Ovary (tissue), 9 donors: ENCODE measurements around the gene NAA30. TPM values are rescaled to one million over a fixed set of nuclear protein-coding genes. Genes with fewer than 3 reads are reported as not detected.
"Not testable (repeated sequence)": the region's sequence is repeated elsewhere in the genome, so short reads cannot be mapped to it uniquely, and the experiment has no call there.

Experiments used
- DNase-seq, 5 donors: peaks; one replicate each; pipeline ENCODE4 v3.0.0-alpha.2; 2019 to 2020
- H3K27ac ChIP-seq, 2 donors: fragments of 200-600 bp; one replicate each; pipeline versions ENCODE4 v1.5.1 to v1.8.0; 2019 to 2022
- H3K27me3 ChIP-seq: fragments of 200-600 bp; one replicate; pipeline ENCODE4 v1.8.0; 2022
- H3K36me3 ChIP-seq: fragments of 200-600 bp; sonication (generic); one replicate; pipeline ENCODE4 v1.5.1; 2019
- H3K4me1 ChIP-seq: one replicate; pipeline ENCODE4 v1.8.1; 2013; ENCODE audit warnings: mild to moderate bottlenecking, moderate library complexity; ENCODE audit not compliant: insufficient read depth
- H3K4me3 ChIP-seq: fragments of 200-600 bp; sonication (generic); one replicate; pipeline ENCODE4 v1.5.1; 2017
- H3K9me3 ChIP-seq, 2 donors: fragments of 200-600 bp in 1 of 2; sonication (generic) in 1 of 2; one replicate each; pipeline versions ENCODE4 v1.5.1 to v1.8.1; 2013 to 2019; ENCODE audit warnings: mild to moderate bottlenecking in 1 of 2, moderate library complexity in 1 of 2
- CTCF ChIP-seq, 3 donors: fragments of 450-650 bp in 2 of 3; fragments of 200-600 bp in 1 of 3; IDR thresholded peaks; one replicate each; pipeline versions ENCODE4 v1.5.1 to v1.8.0; 2016 to 2022; ENCODE audit warnings: antibody characterized with exemption in 3 of 3, mild to moderate bottlenecking in 1 of 3
- EP300 ChIP-seq: sonication (generic); formaldehyde crosslinking; IDR thresholded peaks from one replicate; pipeline ENCODE4 v1.6.1; 2017; ENCODE audit warnings: antibody characterized with exemption
- POLR2A ChIP-seq: fragments of 450-650 bp; IDR thresholded peaks from one replicate; pipeline ENCODE4 v1.6.1; 2017; ENCODE audit warnings: antibody characterized with exemption, mild to moderate bottlenecking, moderate library complexity
- WGBS, 3 donors: extraction: QIAGEN DNeasy Blood & Tissue Kit in 1 of 3; methylation state at CpG; one replicate each; pipeline versions ENCODE4 v1.1.5 to v1.1.7; 2013 to 2017; 5-methylcytosine and 5-hydroxymethylcytosine counted together
- intact Hi-C, 4 donors: fragments of 100-400 bp; cut with DNase I; formaldehyde crosslinking; loops; one replicate each; pipeline versions ENCODE4 v1.11.0 to v1.15.1; 2022 to 2023
- polyA plus RNA-seq, 2 donors: library from polyadenylated mRNA; stranded (reverse); fragments of 200-250 nt in 1 of 2; fragments of 350-450 nt in 1 of 2; fragmentation: Illumina TruSeq in 1 of 2; extraction: RNeasy Lipid Tissue Mini Kit (QIAGEN cat#74804) in 1 of 2; gene quantifications; one replicate each; pipeline ENCODE4 v1.2.3, GENCODE V29; 2013 to 2014
- total RNA-seq, 7 donors: library from RNA; depleted of rRNA in 2 of 7; stranded (reverse); fragments of >200 nt in 2 of 7; fragmentation: NEBNext Ultra II Directional in 3 of 7; extraction: Animal tissue kit (Norgen Biotek cat#: 25700) in 3 of 7; gene quantifications; one replicate each; pipeline versions ENCODE4 v1.1.0 to v1.2.4, GENCODE V29; 2016 to 2023
- donor health status: DM: no; HTN: no; CAD: no; lungs with moderate emphysema.
- donor health status: DM: no; HTN: no; CAD: no.
- donor health status: Bipolar disorder and iron deficiency.
- donor health status: DM: yes; HTN: yes; CAD: no.
- donor health status: DM: no; HTN: no; CAD: no.
- donor health status: DM: yes; HTN: yes; CAD: no.

Gene NAA30
- total and polyA plus RNA-seq, 9 donors: 9.4 to 29.4 (median 17.1) TPM

GRCh38 chr14:57352396-57353170 is 37.8 kb upstream of the NAA30 start:
- no peak for TF ChIP-seq POLR2A
- TF ChIP-seq CTCF (IDR thresholded peaks at IDR 0.05): no peak
- no peak for TF ChIP-seq EP300
- Histone ChIP-seq H3K36me3 (no peaks in the 10 kb centered on the region), H3K27ac (no peak overlapping the region), H3K27me3 (no peaks in the 10 kb centered on the region), H3K9me3 (no peaks in the 10 kb centered on the region), H3K4me1 (no peaks in the 10 kb centered on the region), H3K4me3 (no peak overlapping the region)
- DNase-seq: no peak
- intact Hi-C loops: no loop called here
- WGBS, 3 donors: 30 to 44% (median 34%) methylated on average over 9 of the region's 9 CpGs

GRCh38 chr14:57355081-57355800 is 35.1 kb upstream of the NAA30 start:
- DNase-seq: no peak
- Histone ChIP-seq H3K9me3 (no peaks in the 10 kb centered on the region), H3K4me1 (no peaks in the 10 kb centered on the region), H3K27me3 (no peaks in the 10 kb centered on the region), H3K4me3 (no peak overlapping the region), H3K36me3 (no peaks in the 10 kb centered on the region), H3K27ac (no peak overlapping the region)
- TF ChIP-seq POLR2A: no peak
- no peak for TF ChIP-seq EP300
- TF ChIP-seq CTCF (IDR thresholded peaks at IDR 0.05): no peak
- WGBS, 3 donors: 61 to 62% (median 62%) methylated on average over 3 of the region's 3 CpGs
- intact Hi-C loops: no loop called here

DNA sequence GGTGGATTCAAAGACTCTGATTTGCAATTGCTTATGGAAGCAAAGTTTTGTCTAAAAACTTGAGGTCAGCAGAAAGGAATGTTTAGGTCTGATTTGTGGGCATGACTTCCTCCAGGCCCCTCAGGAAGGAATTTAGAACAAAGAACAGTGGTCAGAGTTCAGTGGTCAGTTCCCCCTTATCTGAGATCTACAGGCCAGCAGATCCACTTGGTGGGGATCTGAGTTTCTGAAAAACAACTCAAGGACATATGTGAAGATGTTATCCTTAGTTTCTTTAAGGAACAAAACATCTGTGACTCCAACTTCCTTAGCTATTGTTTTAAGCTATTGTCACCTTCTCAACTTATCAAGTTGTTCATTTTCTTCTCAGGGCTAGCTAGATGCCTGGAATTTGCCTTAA is 28.0 kb upstream of the NAA30 start:
- Histone ChIP-seq H3K27me3 (no peaks in the 10 kb centered on the region), H3K4me1 (no peaks in the 10 kb centered on the region), H3K4me3 (no peak overlapping the region), H3K9me3 (no peaks in the 10 kb centered on the region), H3K36me3 (no peaks in the 10 kb centered on the region), H3K27ac (no peak overlapping the region)
- intact Hi-C loops: no loop called here
- no peak for TF ChIP-seq EP300
- no peak for TF ChIP-seq CTCF (IDR thresholded peaks at IDR 0.05)
- TF ChIP-seq POLR2A: no peak
- no peak for DNase-seq

GRCh38 chr14:57364659-57365450 is 25.5 kb upstream of the NAA30 start:
- Histone ChIP-seq H3K27me3 (no peaks in the 10 kb centered on the region), H3K4me3 (no peak overlapping the region), H3K27ac (no peak overlapping the region), H3K9me3 (no peaks in the 10 kb centered on the region), H3K36me3 (no peaks in the 10 kb centered on the region), H3K4me1 (no peaks in the 10 kb centered on the region)
- TF ChIP-seq POLR2A (no peak), CTCF (IDR thresholded peaks at IDR 0.05) (no peak), EP300 (no peak)
- WGBS, 3 donors: 80 to 86% (median 81%) methylated on average over 19 of the region's 19 CpGs
- DNase-seq: no peak
- intact Hi-C loops: no loop called here

DNA sequence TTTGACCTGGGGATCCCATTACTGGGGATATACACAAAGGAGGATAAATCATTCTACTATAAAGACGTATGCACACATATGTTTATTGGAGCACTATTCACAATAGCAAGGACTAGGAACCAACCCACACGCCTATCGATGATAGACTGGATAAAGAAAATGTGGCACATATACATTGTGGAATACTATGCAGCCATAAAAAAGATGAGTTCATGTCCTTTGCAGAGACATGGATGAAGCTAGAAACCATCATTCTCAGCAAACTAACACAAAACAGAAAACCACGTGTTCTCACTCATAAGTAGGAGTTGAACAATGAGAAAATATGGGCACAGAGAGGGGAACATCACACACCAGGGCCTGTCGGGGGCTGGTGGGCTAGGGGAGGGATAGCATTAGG is 20.2 kb upstream of the NAA30 start:
- H3K4me3 ChIP-seq, H3K27me3 ChIP-seq, H3K36me3 ChIP-seq, intact Hi-C loops, H3K9me3 ChIP-seq, H3K27ac ChIP-seq, DNase-seq, H3K4me1 ChIP-seq: not testable (repeated sequence)
- WGBS, 3 donors: 92 to 97% (median 97%) methylated on average over 5 of the region's 5 CpGs
